GM12878 (cell line): ENCODE results near the gene PRR29. TPM values are rescaled to one million over a fixed set of nuclear protein-coding genes. Genes with fewer than 3 reads are reported as not detected.

ENCODE experiments used
- E4F1 ChIP-seq: fragments of 450-650 bp; IDR thresholded peaks from 2 replicates; pipeline ENCODE4 v1.6.1; 2018; ENCODE audit warnings: borderline replicate concordance, mild to moderate bottlenecking; ENCODE audit not compliant: partially characterized antibody
- ETV6 ChIP-seq, 2 experiments: fragments of 450-650 bp in 1 of 2; IDR thresholded peaks in 1 of 2; conservative IDR thresholded peaks in 1 of 2; 2 replicates each; pipeline ENCODE4 v1.6.1; 2014; ENCODE audit warnings: antibody characterized with exemption in 1 of 2, borderline replicate concordance in 1 of 2, low read depth in 1 of 2, mild to moderate bottlenecking in 1 of 2, moderate library complexity in 1 of 2
- SUZ12 ChIP-seq: fragments of 200-600 bp; sonication (generic); IDR thresholded peaks from one replicate; pipeline ENCODE4 v1.6.1; 2018; ENCODE audit warnings: antibody characterized with exemption, mild to moderate bottlenecking; ENCODE audit not compliant: unreplicated experiment
- WRNIP1 ChIP-seq: IDR thresholded peaks from 2 replicates; pipeline ENCODE4 v1.6.1; 2011; ENCODE audit warnings: low read depth, low read length, improper control_type of control experiment, borderline replicate concordance
- ZNF592 ChIP-seq: fragments of 450-650 bp; IDR thresholded peaks from 2 replicates; pipeline ENCODE4 v1.6.1; 2017; ENCODE audit warnings: mild to moderate bottlenecking, moderate library complexity
- polyA plus RNA-seq, 11 experiments: library from polyadenylated mRNA; depleted of rRNA in 4 of 11; unstranded in 6 of 11; stranded (reverse) in 5 of 11; fragments of >200 nt; fragmentation: Nextera tagmentation in 4 of 11; fragmentation: Illumina TruSeq in 1 of 11; extraction: Ambion mirVana in 4 of 11; extraction: Trizol in 1 of 11; gene quantifications; 1 replicate in 1 of 11; 2 replicates in 10 of 11; pipeline versions ENCODE4 v1.2.1 to v1.2.3, GENCODE V29; 2011 to 2016; ENCODE audit warnings: inconsistent platforms in 2 of 11, missing spikeins in 2 of 11, low read depth in 1 of 11
- total RNA-seq, 4 experiments: library from RNA; depleted of rRNA in 3 of 4; stranded (reverse); fragments of >200 nt in 3 of 4; fragmentation: Illumina TruSeq in 1 of 4; extraction: Trizol in 1 of 4; gene quantifications; 2 replicates each; pipeline versions ENCODE4 v1.2.1 to v1.2.3, GENCODE V29; 2013 to 2021
- TF ChIP-seq, protein P1 (sequence below): IDR thresholded peaks from 2 replicates; pipeline ENCODE4 v1.6.1; 2011; ENCODE audit warnings: low read depth, low read length, improper control_type of control experiment, borderline replicate concordance

Gene PRR29
- total and polyA plus RNA-seq, 10 of the 15 experiments (the other 5 are each of a cell fraction or from before 2014, with no cell fraction given) = 0.01 to 2.4 (median 0.18) TPM; not detected in 3

DNA sequence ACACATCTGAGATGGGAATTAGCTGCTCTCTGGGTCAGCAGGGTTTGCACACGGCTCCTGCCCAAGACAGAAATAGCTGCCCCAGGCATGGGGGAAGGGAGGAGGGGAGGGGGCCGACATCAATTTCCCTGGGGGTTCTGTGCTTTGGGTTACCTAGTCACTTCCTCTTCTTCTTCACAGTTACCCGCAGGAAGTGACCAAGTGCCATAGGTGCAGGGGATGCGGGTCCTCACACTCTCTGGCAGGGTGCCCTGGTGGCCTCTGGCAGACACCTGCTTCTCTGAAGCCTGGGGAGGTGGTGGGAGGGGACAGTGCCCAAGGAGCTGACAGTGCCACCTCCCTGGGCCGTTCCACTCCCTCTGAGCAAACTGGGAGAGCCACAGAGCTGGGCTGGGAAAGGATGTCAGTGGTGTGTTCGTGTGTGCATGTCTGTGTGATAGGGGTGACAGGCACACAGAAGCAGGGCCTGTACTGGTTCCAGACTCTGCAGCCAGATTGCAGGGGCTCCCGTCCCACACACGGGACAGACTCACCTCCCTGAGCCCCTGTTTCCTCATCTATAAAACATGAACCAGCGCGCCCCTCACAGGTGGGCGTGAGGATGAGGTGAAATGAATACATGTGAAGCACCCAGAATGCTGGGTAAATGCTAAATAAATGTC is 43.6 kb upstream of the PRR29 start (continued):
- TF ChIP-seq E4F1 (no peak), ETV6 (conservative IDR thresholded peaks at IDR 0.05 in 1 of 2, IDR thresholded peaks at IDR 0.05 in 1 of 2; ENCODE audit: borderline replicate concordance in 1 of 2, low read depth in 1 of 2) (no peak), SUZ12 (no peak), WRNIP1 (no peak), ZNF592 (no peak)
- TF ChIP-seq, protein P1, sequence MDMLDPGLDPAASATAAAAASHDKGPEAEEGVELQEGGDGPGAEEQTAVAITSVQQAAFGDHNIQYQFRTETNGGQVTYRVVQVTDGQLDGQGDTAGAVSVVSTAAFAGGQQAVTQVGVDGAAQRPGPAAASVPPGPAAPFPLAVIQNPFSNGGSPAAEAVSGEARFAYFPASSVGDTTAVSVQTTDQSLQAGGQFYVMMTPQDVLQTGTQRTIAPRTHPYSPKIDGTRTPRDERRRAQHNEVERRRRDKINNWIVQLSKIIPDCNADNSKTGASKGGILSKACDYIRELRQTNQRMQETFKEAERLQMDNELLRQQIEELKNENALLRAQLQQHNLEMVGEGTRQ = no peak
